Superior temporal gyrus (tissue), 1 donor: Measurements from ENCODE around the gene LDB2.
"Not testable (repeated sequence)": the region's sequence is repeated elsewhere in the genome, so short reads cannot be mapped to it uniquely, and the experiment has no call there.

Experiments
- DNase-seq: peaks from one replicate; pipeline ENCODE4 v3.0.0-alpha.2; 2016; ENCODE audit errors: extremely low spot score

LDB2 gene

DNA sequence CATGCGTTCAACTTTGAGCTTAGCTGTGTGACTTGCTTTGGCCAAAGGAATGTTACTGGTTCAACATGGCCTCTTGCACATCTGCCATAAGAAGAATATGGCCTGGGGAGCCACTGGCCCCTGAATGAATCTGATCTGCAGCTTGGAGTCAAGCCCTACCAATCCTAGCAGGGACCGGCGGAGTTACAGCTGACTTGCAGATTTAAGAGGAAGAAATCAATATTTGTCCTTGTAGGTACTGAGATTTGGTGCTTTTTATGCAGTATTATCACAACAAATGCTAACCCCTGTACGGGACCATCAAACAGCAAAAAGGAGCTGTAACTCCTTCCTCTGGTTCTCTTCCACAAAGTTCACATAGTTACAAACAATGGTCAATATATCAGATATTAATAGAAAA lies 252.0 kb downstream of the LDB2 start:
- no peak for DNase-seq

DNA sequence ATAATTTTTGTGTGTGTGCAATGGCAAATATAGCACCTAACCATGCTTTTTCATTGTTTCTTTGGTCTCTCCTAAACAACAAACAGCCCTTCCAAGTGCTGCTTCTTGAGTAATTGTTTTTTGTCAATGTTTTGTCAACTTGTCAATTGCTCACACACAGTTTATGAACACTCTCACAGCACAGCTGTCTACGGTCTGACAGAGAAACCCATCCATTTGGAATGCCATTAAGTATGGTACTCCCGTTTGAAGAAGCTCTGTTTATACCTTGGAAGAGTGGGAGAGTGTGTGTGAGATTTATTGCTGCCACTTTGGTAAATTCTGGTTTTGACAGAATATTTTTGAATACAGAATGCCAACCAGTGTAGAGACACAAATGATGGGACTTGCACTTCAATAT lies 254.6 kb downstream of the LDB2 start:
- no peak for DNase-seq

DNA sequence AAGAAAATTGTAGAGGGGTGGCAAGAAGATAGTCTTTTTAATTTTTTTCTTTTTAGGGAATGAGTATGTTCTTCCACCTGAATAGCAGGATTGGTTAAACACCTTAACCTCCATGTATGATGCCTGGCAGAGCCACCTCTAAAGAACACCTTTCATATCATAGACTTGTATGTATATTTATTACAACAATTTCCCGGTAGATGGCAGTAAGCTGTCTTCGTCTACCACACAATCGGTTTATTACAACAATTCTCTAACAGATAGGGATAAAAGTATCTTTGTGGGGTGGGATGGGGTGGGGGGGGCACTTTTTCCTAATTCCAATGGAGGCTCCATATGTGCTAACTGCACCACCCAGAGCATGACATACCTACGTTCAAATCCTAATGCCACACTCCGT lies 255.5 kb downstream of the LDB2 start:
- peak; percentile 83 for DNase-seq

DNA sequence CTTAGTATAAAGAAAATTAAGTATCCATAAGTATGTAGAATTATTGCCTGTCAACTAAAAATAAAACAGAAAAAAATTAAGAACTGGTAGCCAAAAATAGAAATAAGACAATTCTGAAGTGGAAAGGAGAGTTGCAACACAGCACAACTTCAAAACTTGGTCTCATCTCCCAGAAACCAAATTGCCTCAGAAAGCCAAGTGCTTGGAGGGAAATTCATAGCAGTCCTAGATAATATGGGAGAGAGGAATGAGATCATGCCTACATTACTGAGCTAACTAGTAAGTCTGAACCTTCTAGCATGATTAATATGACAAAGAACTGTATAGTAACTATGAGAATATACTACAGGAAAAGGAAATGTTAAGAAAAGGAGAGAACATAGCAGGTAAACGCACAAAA lies 256.5 kb downstream of the LDB2 start:
- no peak for DNase-seq

DNA sequence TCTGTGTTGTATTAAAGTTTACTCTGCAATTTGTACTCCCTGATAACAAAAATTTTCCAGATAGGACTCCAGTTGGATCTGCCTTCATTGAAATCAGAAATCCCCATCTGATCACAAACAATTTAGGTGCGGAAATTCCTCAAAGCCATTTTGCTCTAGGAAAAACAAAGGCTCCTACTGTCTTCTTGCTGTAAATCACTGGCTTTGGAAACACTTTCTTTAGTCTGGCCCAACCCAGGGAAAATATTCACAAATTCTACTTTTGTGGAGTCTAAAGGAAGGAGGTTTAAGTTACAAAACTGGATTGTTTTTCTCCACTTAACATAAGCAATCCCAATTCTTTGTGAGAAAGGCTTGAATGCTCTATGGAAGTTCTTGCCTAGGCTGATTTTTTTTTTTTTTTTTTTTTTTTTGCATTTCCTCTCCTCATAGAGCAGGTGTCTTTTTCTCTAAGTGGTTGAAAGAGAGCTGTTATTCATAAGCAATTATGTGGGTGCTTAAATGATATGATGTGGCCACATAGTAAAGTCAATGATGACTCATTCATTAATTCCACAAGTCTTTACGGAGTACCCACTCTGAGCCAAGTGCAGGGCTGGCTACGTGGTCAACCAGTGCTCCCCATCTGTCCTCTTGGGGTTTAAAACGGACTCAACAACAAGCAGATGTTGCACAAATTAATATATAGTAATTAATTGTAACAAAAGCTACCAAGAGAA lies 261.4 kb downstream of the LDB2 start:
- no peak for DNase-seq

DNA sequence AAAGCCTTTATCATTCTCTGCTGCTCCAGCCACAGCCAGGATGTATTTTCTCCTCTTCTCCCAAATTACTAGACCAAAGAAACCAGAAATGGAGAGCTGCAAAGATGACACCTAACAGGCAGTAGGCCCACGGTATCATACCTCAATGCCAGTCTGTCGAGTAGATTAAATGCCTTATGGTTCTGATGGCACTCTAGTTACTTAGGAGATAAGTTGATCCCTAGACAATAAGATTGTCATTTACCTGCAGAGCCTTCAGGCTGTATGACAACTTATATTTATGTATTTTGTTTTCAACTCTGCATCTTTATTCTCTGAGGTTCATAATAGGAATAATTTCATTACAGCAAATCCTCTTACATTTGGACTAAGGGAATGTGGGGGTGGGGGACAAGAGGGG lies 262.1 kb downstream of the LDB2 start:
- no peak for DNase-seq

DNA sequence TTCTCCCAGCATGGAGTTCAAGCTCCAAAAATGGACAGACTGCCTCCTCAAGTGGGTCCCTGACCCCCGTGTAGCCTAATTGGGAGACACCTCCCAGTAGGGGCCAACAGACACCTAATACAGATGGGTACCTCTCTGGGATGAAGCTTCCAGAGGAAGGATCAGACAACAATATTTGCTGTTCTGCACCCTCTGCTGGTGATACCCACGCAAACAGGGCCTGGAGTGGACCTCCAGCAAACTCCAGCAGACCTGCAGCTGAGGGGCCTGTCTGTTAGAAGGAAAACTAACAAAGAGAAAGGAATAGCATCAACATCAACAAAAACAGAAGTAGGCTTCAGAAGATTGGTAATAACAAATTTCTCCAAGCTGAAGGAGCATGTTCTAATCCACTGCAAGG lies 269.2 kb downstream of the LDB2 start:
- DNase-seq: not testable (repeated sequence)

DNA sequence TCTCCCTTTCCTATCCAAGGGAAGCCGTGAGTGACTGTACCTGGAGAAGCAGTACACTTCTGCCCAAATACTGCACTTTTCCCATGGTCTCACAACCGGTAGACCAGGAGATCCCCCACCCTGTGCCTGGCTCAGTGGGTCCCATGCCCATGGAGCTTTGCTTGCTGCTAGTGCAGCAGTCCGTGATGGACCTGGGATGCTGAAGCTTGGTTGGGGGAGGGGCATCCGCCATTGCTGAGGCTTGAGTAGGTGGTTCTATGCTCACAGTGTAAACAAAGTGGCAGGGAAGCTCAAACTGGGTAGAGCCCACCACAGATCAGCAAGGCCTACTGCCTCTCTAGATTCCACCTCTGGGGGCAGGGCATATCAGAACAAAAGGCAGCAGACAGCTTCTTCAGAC lies 269.6 kb downstream of the LDB2 start:
- DNase-seq: not testable (repeated sequence)

DNA sequence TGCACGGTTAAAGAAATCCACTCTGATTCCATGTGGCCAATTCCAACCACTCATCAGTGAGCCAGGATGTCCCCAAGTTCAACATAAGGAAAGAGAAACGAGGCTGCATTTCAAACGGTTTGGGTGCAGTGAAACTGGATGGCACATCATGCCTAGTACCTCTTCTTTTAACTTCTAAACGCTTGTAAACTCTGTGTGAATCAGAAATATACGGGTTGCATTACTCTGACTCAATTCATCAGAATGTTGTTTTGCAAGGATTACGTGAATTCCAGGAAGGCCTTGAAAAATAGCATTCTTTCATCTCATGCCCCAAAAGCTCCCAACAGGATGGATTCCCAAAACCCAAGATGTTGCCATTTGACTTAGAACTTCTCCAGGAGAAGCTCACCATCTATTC lies 270.4 kb downstream of the LDB2 start:
- DNase-seq: no peak

DNA sequence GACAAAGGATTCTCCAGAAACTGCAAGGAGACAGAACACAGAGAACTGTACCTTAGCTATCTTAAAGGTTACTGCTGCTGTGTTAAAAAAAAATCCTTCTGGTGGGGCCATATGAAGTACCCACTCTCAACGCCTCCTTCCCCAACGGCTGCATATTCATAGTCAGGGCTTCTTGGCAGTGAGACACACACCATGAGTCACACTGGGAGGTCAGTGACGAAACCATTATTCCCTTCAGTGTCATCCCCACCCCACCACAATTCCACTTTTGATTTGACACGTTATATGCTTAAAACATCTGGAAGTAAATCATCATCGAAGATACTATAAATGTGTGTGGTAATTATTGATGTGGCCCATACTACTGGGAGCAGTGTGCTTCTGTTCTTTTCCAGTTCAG lies 271.5 kb downstream of the LDB2 start:
- DNase-seq: peak; percentile 72

DNA sequence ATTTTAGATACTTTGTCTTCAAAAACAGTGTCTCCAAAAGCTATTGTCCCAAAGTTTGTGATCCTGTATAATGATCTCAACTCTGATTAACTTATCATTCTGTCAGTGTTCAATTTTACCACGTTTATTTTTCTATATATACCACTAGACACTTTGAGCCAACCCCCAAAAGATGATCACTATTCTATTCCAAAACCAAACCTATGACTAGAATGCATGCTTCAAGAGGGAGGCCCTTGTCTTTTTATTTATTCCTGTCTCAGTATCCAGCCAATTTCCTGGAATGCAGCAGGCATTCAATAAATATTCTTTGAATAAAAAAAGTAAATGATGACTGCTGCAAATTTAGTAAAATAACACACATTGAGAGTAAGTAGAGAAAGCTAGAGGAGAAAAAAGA lies 275.6 kb downstream of the LDB2 start:
- no peak for DNase-seq

DNA sequence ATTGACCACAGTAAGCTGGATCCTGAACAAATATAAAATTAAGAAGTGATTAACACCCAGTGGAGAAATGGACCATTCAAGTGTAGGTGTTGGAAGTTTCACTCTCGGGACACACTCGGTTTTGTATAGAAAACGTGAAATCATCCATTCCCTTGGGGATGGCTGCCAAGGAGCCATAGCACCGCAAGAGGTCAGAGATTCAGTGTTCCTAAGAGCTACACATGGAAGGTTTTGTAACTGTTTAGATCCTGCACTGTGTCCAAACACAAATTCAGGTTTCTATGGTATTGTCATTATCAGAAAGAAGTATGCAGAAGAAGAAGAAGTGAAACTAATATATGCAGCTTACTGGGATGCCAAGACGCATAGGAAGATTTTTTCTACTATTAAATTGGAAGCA lies 281.0 kb downstream of the LDB2 start:
- no peak for DNase-seq

DNA sequence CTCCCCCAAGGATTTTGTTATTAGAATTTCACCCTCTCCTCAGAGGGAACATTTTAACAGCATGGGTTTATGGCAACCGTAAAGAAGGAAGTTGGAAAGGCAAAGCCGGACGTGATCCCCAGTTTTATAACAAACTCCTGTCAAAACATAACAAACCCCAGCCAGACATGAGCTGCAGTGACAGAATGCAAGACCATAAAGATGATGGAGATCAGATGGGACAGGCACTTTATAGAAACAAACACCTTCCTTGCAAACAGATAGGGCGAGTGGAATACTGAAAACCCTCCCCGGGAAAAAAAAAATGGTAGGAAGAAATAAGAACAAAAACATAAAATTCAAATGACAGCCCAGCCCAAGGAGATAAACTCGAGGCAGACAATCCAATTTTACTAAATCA lies 281.4 kb downstream of the LDB2 start:
- DNase-seq: no peak

DNA sequence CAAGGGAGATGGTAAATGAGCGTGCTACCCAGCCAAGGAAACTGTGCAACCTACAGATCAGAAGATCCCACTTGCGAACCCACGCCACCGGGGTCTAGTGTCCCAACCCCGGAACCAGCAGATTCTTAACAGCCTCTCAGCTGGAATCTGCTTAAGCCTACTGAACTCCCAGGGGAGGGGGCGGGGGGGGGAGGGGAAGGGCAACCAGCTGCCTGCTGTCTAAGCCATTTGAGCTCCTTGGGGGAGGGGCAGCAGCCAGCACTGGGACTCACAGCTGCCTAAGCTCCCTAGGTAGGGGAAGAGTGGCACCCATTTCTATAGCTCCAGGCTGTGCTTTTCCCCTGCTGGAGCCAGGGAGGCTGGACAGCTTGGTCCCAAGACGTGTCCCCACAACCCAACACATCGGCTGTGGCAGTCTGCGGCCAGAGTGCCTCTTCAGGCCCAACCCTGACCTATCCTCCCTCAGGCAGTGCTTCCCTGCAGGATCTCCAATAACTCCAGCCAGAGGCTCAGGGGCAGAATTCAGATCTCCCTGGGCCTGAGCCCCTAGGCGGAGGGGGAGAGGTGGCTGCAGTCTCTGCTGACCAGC lies 289.2 kb downstream of the LDB2 start:
- no peak for DNase-seq

DNA sequence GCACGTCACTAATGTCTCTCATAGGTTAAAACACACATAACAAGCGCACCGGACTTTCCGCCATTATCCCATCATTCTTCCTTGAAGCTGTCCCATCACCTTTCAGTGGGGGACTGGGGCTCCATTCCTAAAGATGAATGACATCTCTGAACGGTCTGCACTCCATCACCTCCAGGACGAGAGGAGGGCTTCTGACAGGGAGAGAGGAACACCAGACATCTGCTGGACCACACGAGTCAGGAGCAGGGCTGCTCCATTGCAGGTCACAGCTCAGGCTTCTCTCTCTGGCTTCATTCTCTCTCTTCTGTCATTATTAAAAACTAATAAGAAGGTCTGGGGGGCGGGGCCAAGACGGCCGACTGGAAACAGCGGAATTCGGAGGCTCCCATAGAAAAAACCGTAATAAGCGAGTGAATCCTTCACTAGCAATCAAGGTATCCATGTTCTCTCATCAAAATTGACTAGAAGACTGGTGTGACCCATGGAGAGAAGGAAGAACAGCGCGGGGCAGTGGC lies 289.8 kb downstream of the LDB2 start:
- DNase-seq: no peak

DNA sequence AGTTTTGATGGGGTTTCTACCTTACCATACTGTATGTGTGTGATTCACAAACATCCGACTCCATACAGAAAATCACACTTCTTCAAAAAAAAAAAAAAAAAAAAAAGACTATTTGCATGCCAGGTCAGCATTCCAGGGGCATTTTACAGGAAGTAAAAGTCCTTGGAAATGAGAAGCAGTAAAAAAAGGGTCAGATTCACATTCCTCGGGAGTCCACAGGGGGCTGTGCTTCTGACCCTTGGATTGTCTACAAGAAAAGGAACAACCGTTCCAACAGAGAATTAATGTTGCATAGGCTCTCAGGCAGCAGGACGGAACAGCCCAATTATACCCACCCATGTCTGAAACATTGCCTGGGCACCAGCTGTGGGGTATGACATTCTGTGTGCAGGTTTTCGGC lies 290.3 kb downstream of the LDB2 start:
- DNase-seq: no peak

DNA sequence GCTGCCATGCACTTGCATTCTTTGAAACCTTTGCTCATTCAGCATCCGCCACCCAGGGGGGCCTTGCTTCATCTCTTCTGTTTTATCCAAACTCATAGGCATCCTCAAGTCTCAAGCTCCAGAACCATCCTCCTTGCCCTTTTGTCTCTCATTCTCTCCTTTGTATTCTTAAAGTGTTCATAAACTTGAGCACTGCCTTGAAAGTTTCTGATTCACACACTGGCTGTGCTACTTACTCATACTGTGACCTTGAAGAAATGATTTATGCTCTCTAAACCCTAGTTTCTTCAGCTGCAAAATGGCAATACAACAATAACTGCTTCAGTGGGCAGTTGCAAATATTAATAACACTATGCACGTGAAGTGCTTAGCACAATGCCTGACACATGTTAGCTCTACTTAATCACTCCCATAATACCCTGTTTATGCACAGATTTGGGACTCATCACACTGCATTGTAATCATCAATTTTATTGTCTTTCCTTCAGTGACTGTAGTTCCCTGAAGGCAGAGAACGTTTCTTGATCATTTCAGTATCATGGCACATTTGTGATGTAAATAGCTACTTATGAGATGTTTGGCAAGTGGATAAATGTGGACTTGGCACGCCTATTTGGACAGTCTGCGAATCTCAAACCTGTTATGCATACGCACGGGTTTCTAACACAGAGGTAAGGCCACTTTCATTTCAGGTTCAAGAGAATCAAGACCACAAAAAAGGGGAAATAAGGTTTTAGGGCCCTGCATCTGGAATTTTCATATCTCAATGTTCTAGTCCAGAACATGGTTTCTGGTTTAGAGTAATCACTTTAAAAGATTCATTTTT lies 291.0 kb downstream of the LDB2 start:
- no peak for DNase-seq

DNA sequence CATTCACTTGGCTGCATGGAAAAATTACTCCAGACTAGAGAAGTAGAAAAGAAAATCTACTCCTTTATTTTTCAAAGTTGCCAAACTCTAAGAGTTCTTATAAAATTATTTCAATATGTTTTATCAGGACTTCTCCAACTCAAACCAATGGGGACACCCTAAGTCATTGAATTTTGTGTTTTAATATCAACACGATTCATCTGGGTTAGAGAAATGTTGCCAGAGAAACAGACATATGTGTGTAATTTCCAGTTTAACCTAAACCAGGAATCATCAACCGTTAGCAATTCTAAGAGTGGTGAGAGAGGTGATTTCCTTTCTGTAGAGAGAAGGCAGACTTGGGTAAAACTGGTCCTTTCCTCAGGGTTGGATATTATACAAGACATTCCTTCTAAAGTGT lies 291.8 kb downstream of the LDB2 start:
- no peak for DNase-seq

DNA sequence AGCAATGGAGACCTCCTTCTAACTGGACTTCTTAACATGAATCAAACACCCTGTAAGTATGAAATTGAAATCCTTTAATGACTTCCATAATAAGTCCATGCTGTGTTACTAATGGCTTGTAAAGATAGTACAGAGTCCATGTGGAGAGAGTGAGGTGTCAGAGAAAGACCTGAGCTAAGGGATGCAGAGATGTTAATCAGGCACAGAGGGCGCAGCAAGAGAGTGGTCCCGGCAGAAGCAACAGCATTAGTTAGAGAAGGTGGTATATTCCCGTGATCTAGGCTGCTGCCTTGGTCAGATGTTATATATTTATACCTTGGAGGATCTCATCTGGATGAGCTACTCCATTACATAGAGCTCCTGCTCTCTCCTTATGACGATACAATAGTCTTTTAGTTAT lies 295.3 kb downstream of the LDB2 start:
- DNase-seq: no peak

DNA sequence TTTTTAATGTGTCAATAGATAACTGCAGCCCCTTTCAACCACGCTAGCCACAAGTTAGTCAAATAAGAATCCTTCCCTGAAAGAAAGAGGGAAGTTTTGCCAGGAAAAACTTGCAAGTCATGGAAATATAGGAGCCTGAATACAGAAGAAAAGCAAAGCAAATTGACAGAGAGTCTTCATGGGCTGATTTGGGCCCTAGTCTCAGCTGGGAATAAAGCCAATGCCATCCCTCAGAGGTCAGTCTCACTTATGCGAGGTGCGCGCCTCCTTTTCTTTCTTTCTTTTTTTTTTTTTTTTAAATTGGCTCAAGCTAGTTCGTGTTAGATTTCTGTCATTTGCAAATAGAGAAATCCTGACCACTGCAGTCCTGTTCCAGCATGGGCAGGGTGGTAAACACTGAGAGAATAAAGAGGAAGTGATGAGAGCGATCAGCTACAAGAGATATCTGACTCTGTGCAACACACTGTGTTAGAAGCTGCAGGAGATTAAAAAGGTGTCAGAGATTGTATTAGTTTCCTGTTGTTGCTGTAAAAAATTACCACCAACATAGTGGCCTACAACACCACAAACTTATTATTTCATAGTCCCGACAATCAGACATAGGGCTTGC lies 299.7 kb downstream of the LDB2 start:
- DNase-seq: no peak

DNA sequence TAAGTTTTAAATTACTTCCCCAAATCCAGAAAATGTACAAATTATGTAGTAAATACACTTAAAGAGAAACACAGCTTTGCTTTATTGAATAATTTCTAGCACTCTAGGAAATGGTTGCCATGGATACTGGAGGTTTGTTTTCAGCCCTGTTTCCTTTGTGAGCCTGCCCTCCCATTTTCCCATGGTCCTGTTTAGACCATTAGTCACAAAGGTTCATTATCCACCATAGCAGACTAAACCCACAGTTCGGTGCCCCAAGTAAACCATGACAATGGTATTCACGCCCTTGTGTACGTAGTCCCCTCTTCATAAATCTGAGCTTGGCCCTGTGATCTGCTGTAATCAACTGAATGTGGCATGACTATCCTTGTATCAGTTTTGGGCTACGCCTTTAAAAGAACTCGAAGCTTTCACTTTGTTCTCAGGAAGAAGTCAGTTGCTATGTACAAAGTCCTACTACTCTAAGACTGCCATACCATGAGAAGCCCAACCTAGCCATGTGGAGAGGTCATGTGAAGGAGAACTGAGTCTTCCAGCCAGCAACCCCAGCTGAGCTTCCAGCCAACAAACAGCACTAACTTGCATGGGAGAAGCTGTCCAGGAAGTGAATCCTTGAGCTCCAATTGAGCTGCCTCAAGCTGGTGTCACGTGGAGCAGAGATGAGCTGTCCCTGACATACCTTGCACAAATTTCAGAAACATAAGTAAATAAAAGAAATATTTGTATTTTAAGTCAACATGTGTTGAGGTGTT lies 300.4 kb downstream of the LDB2 start:
- DNase-seq: no peak

DNA sequence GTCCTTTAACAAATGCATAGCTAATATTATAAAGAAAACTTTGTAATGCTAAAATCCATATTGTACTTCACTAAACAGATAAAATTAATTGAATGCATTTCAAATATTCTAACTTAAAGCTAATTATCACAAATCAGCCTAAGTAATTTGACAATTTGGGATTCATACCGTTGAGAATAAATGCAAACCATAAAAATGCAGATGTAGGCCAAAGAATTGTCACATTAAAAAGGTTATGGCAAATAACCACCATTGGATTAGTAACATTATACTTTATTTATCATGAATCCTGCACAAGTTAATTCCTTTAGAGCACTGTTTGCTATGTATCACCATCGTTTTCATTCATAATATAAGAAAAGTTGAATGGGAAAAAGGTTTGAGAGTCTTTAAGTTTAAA lies 301.0 kb downstream of the LDB2 start:
- no peak for DNase-seq
